ENCODE measurements around the gene FBXL14. TPM values are rescaled to one million over a fixed set of nuclear protein-coding genes. Genes with fewer than 3 reads are reported as not detected.

Gene FBXL14
- total and polyA plus RNA-seq, 8 donors = 7.5 to 15.5 (median 10.6) TPM

DNA sequence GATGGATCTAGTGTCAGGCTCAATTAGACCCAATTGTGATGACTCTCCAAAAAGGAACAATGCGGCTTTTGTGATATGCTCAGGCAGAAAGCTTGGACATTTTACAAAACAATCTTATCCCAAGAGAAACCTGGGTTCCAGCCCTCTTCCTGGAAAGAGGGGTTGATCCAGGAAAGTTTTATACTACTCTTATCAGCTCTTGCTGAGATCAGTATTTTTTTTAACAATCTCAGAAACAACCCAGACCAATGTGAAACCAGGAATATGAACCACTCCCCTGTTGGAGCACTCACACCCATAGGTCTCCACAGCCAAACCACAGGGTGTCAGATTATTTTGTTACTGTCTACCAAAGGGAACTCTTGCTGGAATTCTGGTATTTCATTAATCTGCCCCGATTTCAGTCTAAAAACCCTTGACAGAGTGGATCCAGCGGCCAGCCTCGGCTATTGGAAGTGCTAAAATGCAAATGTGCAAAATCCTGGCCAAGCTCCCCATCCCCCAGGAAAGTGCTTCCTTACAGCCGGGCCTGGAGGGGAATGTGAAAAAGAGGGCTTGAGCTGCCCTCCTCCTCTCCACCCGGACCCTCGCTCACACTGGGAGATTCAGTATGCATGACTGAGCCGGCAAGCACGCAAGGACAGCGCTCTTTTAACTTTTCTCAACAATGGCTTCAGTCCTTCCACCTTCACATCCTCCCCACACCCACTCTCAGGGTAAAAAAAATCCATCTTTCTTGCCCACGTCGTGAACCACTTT, 4.0 kb downstream of the FBXL14 start:
- H3K36me3 ChIP-seq = no peaks in the 10 kb centered on the region
- intact Hi-C loops (cut with DNase I) = no loop called here
- no peaks in the 10 kb centered on the region for H3K27me3 ChIP-seq
- peak overlapping the region in 1 of 2 donors; percentile 81 for H3K4me3 ChIP-seq
- no peak for DNase-seq
- peak overlapping the region in 1 of 2 donors; percentile 10 for H3K27ac ChIP-seq
- TF ChIP-seq, protein P1, sequence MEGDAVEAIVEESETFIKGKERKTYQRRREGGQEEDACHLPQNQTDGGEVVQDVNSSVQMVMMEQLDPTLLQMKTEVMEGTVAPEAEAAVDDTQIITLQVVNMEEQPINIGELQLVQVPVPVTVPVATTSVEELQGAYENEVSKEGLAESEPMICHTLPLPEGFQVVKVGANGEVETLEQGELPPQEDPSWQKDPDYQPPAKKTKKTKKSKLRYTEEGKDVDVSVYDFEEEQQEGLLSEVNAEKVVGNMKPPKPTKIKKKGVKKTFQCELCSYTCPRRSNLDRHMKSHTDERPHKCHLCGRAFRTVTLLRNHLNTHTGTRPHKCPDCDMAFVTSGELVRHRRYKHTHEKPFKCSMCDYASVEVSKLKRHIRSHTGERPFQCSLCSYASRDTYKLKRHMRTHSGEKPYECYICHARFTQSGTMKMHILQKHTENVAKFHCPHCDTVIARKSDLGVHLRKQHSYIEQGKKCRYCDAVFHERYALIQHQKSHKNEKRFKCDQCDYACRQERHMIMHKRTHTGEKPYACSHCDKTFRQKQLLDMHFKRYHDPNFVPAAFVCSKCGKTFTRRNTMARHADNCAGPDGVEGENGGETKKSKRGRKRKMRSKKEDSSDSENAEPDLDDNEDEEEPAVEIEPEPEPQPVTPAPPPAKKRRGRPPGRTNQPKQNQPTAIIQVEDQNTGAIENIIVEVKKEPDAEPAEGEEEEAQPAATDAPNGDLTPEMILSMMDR (IDR thresholded peaks at IDR 0.05) = no peak
- no peak for ATAC-seq
- peaks cover 22 to 67% of the 10 kb centered on the region in 2 donors for H3K4me1 ChIP-seq
- H3K9me3 ChIP-seq = no peaks in the 10 kb centered on the region

DNA sequence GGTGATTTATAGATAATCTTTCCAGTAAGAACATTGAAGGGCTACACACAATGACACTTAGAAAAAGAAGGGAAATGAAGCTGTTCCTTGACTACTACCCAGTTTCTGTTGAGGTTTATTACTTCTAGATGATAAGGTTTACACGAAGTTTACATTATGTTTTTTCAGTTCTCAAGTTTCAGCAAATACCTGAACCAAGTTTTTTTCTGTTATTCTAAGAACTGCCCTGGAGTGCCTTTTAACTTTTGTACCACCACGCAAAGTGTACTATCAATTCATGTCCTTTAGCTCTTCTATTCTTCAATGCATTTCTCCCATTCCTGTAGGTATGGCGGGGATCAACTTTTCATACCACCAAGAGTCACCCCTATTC, 5.8 kb downstream of the FBXL14 start:
- H3K36me3 ChIP-seq = no peaks in the 10 kb centered on the region
- H3K27me3 ChIP-seq = no peaks in the 10 kb centered on the region
- intact Hi-C loops (cut with DNase I) = no loop called here
- peaks cover 22 to 64% of the 10 kb centered on the region in 2 donors for H3K4me1 ChIP-seq
- H3K27ac ChIP-seq = no peak overlapping the region
- TF ChIP-seq, protein P1 (IDR thresholded peaks at IDR 0.05) = no peak
- H3K9me3 ChIP-seq = no peaks in the 10 kb centered on the region
- DNase-seq (no peak), ATAC-seq (no peak)
- H3K4me3 ChIP-seq = no peak overlapping the region

- Histone ChIP-seq H3K4me3 (no peak overlapping the region), H3K27ac (no peak overlapping the region), H3K36me3 (no peaks in the 10 kb centered on the region), H3K9me3 (no peaks in the 10 kb centered on the region), H3K27me3 (no peaks in the 10 kb centered on the region), H3K4me1 (peaks cover 20 to 64% of the 10 kb centered on the region in 2 donors)
- TF ChIP-seq, protein P1 (IDR thresholded peaks at IDR 0.05) = no peak
- no peak for ATAC-seq
- no peak for DNase-seq
- intact Hi-C loops (cut with DNase I) = no loop called here
Observed at GRCh38 chr12:1587927-1588574, 6.3 kb downstream of the FBXL14 start.

DNA sequence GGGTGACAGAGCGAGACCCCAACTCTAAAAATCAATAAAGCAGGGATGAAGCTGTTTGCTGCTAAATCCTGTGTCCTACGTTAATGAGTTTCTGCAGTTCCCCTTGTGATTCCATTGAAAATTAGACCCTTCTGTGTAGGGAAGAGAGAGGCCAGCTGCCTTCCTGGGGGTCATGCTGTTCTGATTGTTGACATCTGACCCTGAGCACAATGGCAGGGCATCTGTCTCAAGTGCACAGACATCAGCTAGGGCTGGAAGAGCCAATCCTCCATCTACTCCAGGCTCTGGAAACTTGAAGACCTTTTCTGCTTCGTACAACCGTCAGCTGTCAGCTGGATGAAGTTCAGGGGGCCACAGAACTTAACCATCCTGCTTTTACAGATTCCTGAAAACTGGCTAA, 10.1 kb downstream of the FBXL14 start:
- DNase-seq (no peak), ATAC-seq (no peak)
- intact Hi-C loops (cut with DNase I) = loop anchor here in 1 of 2 donors (5.0 kb wide), 1 partner anchor 467 kb away; no protein-coding TSS in a partner anchor
- H3K4me1 ChIP-seq = peaks cover 0 to 36% of the 10 kb centered on the region in 2 donors
- H3K27me3 ChIP-seq = no peaks in the 10 kb centered on the region
- no peak overlapping the region for H3K27ac ChIP-seq
- no peaks in the 10 kb centered on the region for H3K9me3 ChIP-seq
- H3K4me3 ChIP-seq = no peak overlapping the region
- no peaks in the 10 kb centered on the region for H3K36me3 ChIP-seq
- TF ChIP-seq, protein P1 (IDR thresholded peaks at IDR 0.05) = no peak

DNA sequence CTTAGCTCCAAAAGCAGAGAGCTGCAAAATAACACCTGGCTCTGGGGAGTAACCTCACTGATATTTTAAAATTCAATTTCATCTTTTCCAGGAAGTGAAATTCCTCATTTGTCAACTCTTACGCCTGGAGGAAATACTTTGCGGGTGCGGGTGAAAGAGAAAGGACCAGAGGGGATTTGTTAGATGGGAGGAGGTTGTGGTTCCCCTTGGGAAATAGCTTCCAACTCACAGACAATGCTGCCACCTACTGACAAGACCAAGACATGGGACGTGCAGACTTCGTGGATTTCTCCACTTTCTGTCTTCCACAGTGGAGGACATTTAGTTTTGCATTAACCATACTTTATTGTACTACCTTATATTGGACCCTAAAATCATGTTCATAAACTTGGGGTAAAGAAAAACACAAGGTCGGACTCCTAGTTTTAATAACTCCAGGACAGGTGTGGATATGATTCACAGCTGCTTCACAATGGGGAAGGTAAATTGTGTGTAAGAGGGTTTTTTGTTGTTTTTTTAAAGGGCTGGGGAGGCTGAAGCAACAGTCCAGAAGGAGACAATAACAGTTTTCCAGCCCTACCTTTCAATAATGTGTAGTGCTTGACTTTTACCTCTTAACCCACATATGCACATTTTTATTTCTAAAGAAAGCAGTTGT, 10.8 kb downstream of the FBXL14 start:
- Histone ChIP-seq H3K36me3 (no peaks in the 10 kb centered on the region), H3K4me1 (peaks cover 0 to 28% of the 10 kb centered on the region in 2 donors), H3K27me3 (no peaks in the 10 kb centered on the region), H3K9me3 (no peaks in the 10 kb centered on the region), H3K27ac (no peak overlapping the region), H3K4me3 (no peak overlapping the region)
- TF ChIP-seq, protein P1 (IDR thresholded peaks at IDR 0.05) = peak; percentile 88 to 90
- intact Hi-C loops (cut with DNase I) = loop anchor here in 1 of 2 donors (5.0 kb wide), 1 partner anchor 466 kb away; no protein-coding TSS in a partner anchor
- peak in 2 of 4 donors; percentile 79 to 89 for DNase-seq
- ATAC-seq = peak; percentile 95

All from left lung (tissue), 10 donors.